Measurements from ENCODE around the gene AURKAIP1. TPM values are rescaled to one million over a fixed set of nuclear protein-coding genes. Genes with fewer than 3 reads are reported as not detected.

AURKAIP1 gene
- total RNA-seq, 4 donors from 2014 or later = 55.8 to 106 (median 86.1) TPM

- DNase-seq (ENCODE audit: low spot score in 2 of 2) = no peak
- WGBS = 14% methylated on average over 9 of the region's 26 CpGs
These were observed 27.2 kb downstream of the AURKAIP1 start for GRCh38 chr1:1347663-1348419.

GRCh38 chr1:1347026-1347595 lies 27.9 kb downstream of the AURKAIP1 start:
- TF ChIP-seq CTCF (IDR thresholded peaks at IDR 0.05) (no peak), POLR2AphosphoS5 (IDR thresholded peaks at IDR 0.05) (no peak), EP300 (IDR thresholded peaks at IDR 0.05) (no peak), POLR2A (IDR thresholded peaks at IDR 0.05) (no peak)
- H3K27ac ChIP-seq = peak overlapping the region; percentile 71
- 74% methylated on average over 7 of the region's 10 CpGs for WGBS
- H3K27me3 ChIP-seq = no peaks in the 10 kb centered on the region
- no peak for DNase-seq (ENCODE audit: low spot score in 2 of 2)
- peak overlapping the region; percentile 81 for H3K4me3 ChIP-seq
- no peaks in the 10 kb centered on the region for H3K9me3 ChIP-seq
- H3K36me3 ChIP-seq = no peaks in the 10 kb centered on the region
- H3K4me1 ChIP-seq = peaks cover 62% of the 10 kb centered on the region

More at GRCh38 chr1:1347663-1348419, 27.2 kb downstream of the AURKAIP1 start:
- Histone ChIP-seq H3K27ac (peak overlapping the region; percentile 71), H3K9me3 (no peaks in the 10 kb centered on the region), H3K36me3 (no peaks in the 10 kb centered on the region), H3K4me3 (peak overlapping the region; percentile 81), H3K4me1 (peaks cover 69% of the 10 kb centered on the region), H3K27me3 (no peaks in the 10 kb centered on the region)
- TF ChIP-seq EP300 (IDR thresholded peaks at IDR 0.05) (no peak), POLR2A (IDR thresholded peaks at IDR 0.05) (no peak)

GRCh38 chr1:1346501-1346890 lies 28.5 kb downstream of the AURKAIP1 start:
- peaks cover 4% of the 10 kb centered on the region for H3K36me3 ChIP-seq
- H3K27ac ChIP-seq = no peak overlapping the region
- no peaks in the 10 kb centered on the region for H3K9me3 ChIP-seq
- peaks cover 57% of the 10 kb centered on the region for H3K4me1 ChIP-seq
- no peak for DNase-seq (ENCODE audit: low spot score in 2 of 2)
- H3K27me3 ChIP-seq = no peaks in the 10 kb centered on the region
- TF ChIP-seq EP300 (IDR thresholded peaks at IDR 0.05) = no peak
- no peak for TF ChIP-seq POLR2A (IDR thresholded peaks at IDR 0.05)
- no peak for TF ChIP-seq POLR2AphosphoS5 (IDR thresholded peaks at IDR 0.05)
- TF ChIP-seq CTCF (IDR thresholded peaks at IDR 0.05) = no peak
- peak overlapping the region; percentile 81 for H3K4me3 ChIP-seq
- 84% methylated on average over 5 of the region's 10 CpGs for WGBS

- WGBS = 70% methylated on average over 5 of the region's 12 CpGs
- Histone ChIP-seq H3K36me3 (peaks cover 7% of the 10 kb centered on the region), H3K4me1 (peaks cover 54% of the 10 kb centered on the region), H3K9me3 (no peaks in the 10 kb centered on the region), H3K27ac (no peak overlapping the region), H3K4me3 (no peak overlapping the region), H3K27me3 (no peaks in the 10 kb centered on the region)
- TF ChIP-seq EP300 (IDR thresholded peaks at IDR 0.05) (no peak), CTCF (IDR thresholded peaks at IDR 0.05) (no peak), POLR2AphosphoS5 (IDR thresholded peaks at IDR 0.05) (no peak), POLR2A (IDR thresholded peaks at IDR 0.05) (no peak)
- no peak for DNase-seq (ENCODE audit: low spot score in 2 of 2)
These were observed 29.0 kb downstream of the AURKAIP1 start for GRCh38 chr1:1345860-1346500.

GRCh38 chr1:1345384-1345783 lies 29.6 kb downstream of the AURKAIP1 start:
- WGBS = 74% methylated on average over 5 of the region's 16 CpGs
- H3K27me3 ChIP-seq = no peaks in the 10 kb centered on the region
- H3K36me3 ChIP-seq = peaks cover 13% of the 10 kb centered on the region
- DNase-seq (ENCODE audit: low spot score in 2 of 2) = no peak
- H3K27ac ChIP-seq = peak overlapping the region; percentile 9
- peaks cover 54% of the 10 kb centered on the region for H3K4me1 ChIP-seq
- no peak overlapping the region for H3K4me3 ChIP-seq
- no peak for TF ChIP-seq POLR2AphosphoS5 (IDR thresholded peaks at IDR 0.05)
- H3K9me3 ChIP-seq = no peaks in the 10 kb centered on the region

Data from suprapubic skin (tissue), 4 donors.